NCI-H2196 (cell line): Measurements from ENCODE around the gene B9D2.
A peak's percentile ranks its signal among the peaks of the same experiment; 100 is the strongest.

Experiments used
- DNase-seq: peaks from one replicate; lab custom pipeline; 2025; ENCODE audit not compliant: unreplicated experiment; lab: John Stamatoyannopoulos, UW

B9D2 gene

GRCh38 chr19:41310033-41310831 lies 53.7 kb downstream of the B9D2 start, which contains the start of gene CCDC97:
CCDC97 (plus strand) TSS chr19:41310172; CDS start chr19:41310311, 139 bp downstream.
- DNase-seq = peak; percentile 84

- no peak for DNase-seq
These were observed 54.5 kb downstream of the B9D2 start for GRCh38 chr19:41309180-41310032.

- DNase-seq = peak; percentile 93
These were observed 55.3 kb downstream of the B9D2 start for GRCh38 chr19:41308450-41309179.

- DNase-seq = peak; percentile 44
These were observed 55.9 kb downstream of the B9D2 start for GRCh38 chr19:41307954-41308449.

- no peak for DNase-seq
These were observed 56.7 kb downstream of the B9D2 start for GRCh38 chr19:41307090-41307875.

GRCh38 chr19:41305927-41306793 lies 57.8 kb downstream of the B9D2 start:
- DNase-seq = no peak

GRCh38 chr19:41304706-41305483 lies 59.1 kb downstream of the B9D2 start:
- no peak for DNase-seq
